HEK293 (cell line): ENCODE data around the gene JAZF1.

Source experiments
- CTCF ChIA-PET: fragments of 350-600 bp; formaldehyde crosslinking; extraction: SDS; loops from one replicate; lab custom pipeline; 2021; ENCODE audit warnings: antibody characterized with exemption; lab: Yijun Ruan, JAX
- POLR2A ChIA-PET: fragments of 300-600 bp; formaldehyde crosslinking; extraction: SDS; loops from one replicate; lab custom pipeline; 2020; ENCODE audit warnings: antibody characterized with exemption, inconsistent platforms; lab: Yijun Ruan, JAX
- H3K27ac ChIP-seq: fragments of 200-500 bp; sonication (Bioruptor generic); 2 replicates; pipeline ENCODE4 v1.5.1; 2014; ENCODE audit warnings: low read depth, low read length, control low read depth, inconsistent platforms; ENCODE audit errors: extremely low read depth
- H3K36me3 ChIP-seq, 2 experiments: fragments of 200-500 bp in 1 of 2; sonication (Bioruptor generic) in 1 of 2; 1 replicate in 1 of 2; 2 replicates in 1 of 2; pipeline ENCODE4 v1.5.1; 2014 to 2017; ENCODE audit warnings: inconsistent platforms in 2 of 2, low read length in 2 of 2; ENCODE audit not compliant: control insufficient read depth in 2 of 2, insufficient read depth in 1 of 2
- H3K4me1 ChIP-seq: fragments of 200-500 bp; sonication (Bioruptor generic); 2 replicates; pipeline ENCODE4 v1.5.1; 2014; ENCODE audit warnings: mild to moderate bottlenecking, low read length, inconsistent platforms; ENCODE audit not compliant: control insufficient read depth, insufficient read depth
- H3K4me3 ChIP-seq: 2 replicates; pipeline ENCODE4 v1.5.1; 2011; ENCODE audit warnings: low read depth, mild to moderate bottlenecking, control low read depth, low read length, moderate library complexity
- H3K9me3 ChIP-seq: fragments of 200-500 bp; sonication (Bioruptor generic); 2 replicates; pipeline ENCODE4 v1.5.1; 2014; ENCODE audit warnings: low read depth, low read length, inconsistent platforms; ENCODE audit not compliant: control insufficient read depth, insufficient read depth
- CTCF ChIP-seq: fragments of 450-650 bp; formaldehyde crosslinking; IDR thresholded peaks from 2 replicates; pipeline ENCODE4 v1.5.1; 2016; ENCODE audit warnings: missing biosample characterization, missing genetic modification characterization
- ELK4 ChIP-seq: IDR thresholded peaks from 2 replicates; pipeline ENCODE4 v1.6.1; 2011; ENCODE audit warnings: mild to moderate bottlenecking, low read depth, low read length, borderline replicate concordance
- HOXA7 ChIP-seq: sonication (generic); formaldehyde crosslinking; IDR thresholded peaks from 2 replicates; pipeline ENCODE4 v1.8.1; 2022; ENCODE audit warnings: missing genetic modification reagents, borderline replicate concordance
- HOXC10 ChIP-seq: sonication (generic); formaldehyde crosslinking; IDR thresholded peaks from 2 replicates; pipeline ENCODE4 v1.8.1; 2023; ENCODE audit warnings: mild to moderate bottlenecking, missing genetic modification reagents
- KLF1 ChIP-seq: fragments of 450-650 bp; formaldehyde crosslinking; IDR thresholded peaks from 2 replicates; pipeline ENCODE4 v1.5.1; 2016; ENCODE audit warnings: missing biosample characterization, missing genetic modification characterization
- OSR2 ChIP-seq: fragments of 450-650 bp; formaldehyde crosslinking; IDR thresholded peaks from 2 replicates; pipeline ENCODE4 v1.5.1; 2016; ENCODE audit warnings: missing biosample characterization, missing genetic modification characterization
- YY2 ChIP-seq: fragments of 450-650 bp; formaldehyde crosslinking; IDR thresholded peaks from 2 replicates; pipeline ENCODE4 v1.5.1; 2016; ENCODE audit warnings: missing biosample characterization, missing genetic modification characterization
- ZBTB1 ChIP-seq: fragments of 450-650 bp; formaldehyde crosslinking; IDR thresholded peaks from 2 replicates; pipeline ENCODE4 v1.5.1; 2016; ENCODE audit warnings: missing biosample characterization, missing genetic modification characterization
- ZBTB21 ChIP-seq: fragments of 450-650 bp; formaldehyde crosslinking; IDR thresholded peaks from 2 replicates; pipeline ENCODE4 v1.5.1; 2017; ENCODE audit warnings: missing biosample characterization, missing genetic modification characterization
- ZBTB44 ChIP-seq: fragments of 450-650 bp; IDR thresholded peaks from 2 replicates; pipeline ENCODE4 v1.5.1; 2018; ENCODE audit warnings: missing biosample characterization, mild to moderate bottlenecking, missing genetic modification characterization
- ZNF112 ChIP-seq: fragments of 450-650 bp; formaldehyde crosslinking; IDR thresholded peaks from 2 replicates; pipeline ENCODE4 v1.5.0; 2017; ENCODE audit warnings: missing biosample characterization, missing genetic modification characterization
- ZNF133 ChIP-seq: fragments of 450-650 bp; formaldehyde crosslinking; IDR thresholded peaks from 2 replicates; pipeline ENCODE4 v1.5.1; 2016; ENCODE audit warnings: missing biosample characterization, missing genetic modification characterization
- ZNF157 ChIP-seq: fragments of 450-650 bp; formaldehyde crosslinking; IDR thresholded peaks from 2 replicates; pipeline ENCODE4 v1.5.1; 2016; ENCODE audit warnings: missing biosample characterization, missing genetic modification characterization
- ZNF175 ChIP-seq: fragments of 450-650 bp; formaldehyde crosslinking; IDR thresholded peaks from 2 replicates; pipeline ENCODE4 v1.5.1; 2016; ENCODE audit warnings: missing biosample characterization, missing genetic modification characterization
- ZNF2 ChIP-seq: fragments of 450-650 bp; formaldehyde crosslinking; IDR thresholded peaks from 2 replicates; pipeline ENCODE4 v1.5.1; 2016; ENCODE audit warnings: missing biosample characterization, missing genetic modification characterization
- ZNF202 ChIP-seq: fragments of 450-650 bp; formaldehyde crosslinking; IDR thresholded peaks from 2 replicates; pipeline ENCODE4 v1.5.1; 2016; ENCODE audit warnings: missing biosample characterization, missing genetic modification characterization, borderline replicate concordance
- ZNF24 ChIP-seq: fragments of 450-650 bp; formaldehyde crosslinking; IDR thresholded peaks from 2 replicates; pipeline ENCODE4 v1.5.1; 2016; ENCODE audit warnings: missing biosample characterization, missing genetic modification characterization
- ZNF26 ChIP-seq: fragments of 450-650 bp; formaldehyde crosslinking; IDR thresholded peaks from 2 replicates; pipeline ENCODE4 v1.5.1; 2016; ENCODE audit warnings: missing biosample characterization, missing genetic modification characterization
- ZNF341 ChIP-seq: fragments of 450-650 bp; formaldehyde crosslinking; IDR thresholded peaks from 2 replicates; pipeline ENCODE4; 2016; ENCODE audit warnings: low read depth, missing biosample characterization, missing genetic modification characterization
- ZNF433 ChIP-seq: fragments of 450-650 bp; formaldehyde crosslinking; IDR thresholded peaks from 2 replicates; pipeline ENCODE4 v1.5.1; 2016; ENCODE audit warnings: missing biosample characterization, missing genetic modification characterization, low read depth
- ZNF488 ChIP-seq: fragments of 450-650 bp; formaldehyde crosslinking; IDR thresholded peaks from 2 replicates; pipeline ENCODE4 v1.5.1; 2016; ENCODE audit warnings: missing biosample characterization, missing genetic modification characterization
- ZNF558 ChIP-seq: fragments of 450-650 bp; formaldehyde crosslinking; IDR thresholded peaks from 2 replicates; pipeline ENCODE4 v1.5.1; 2016; ENCODE audit warnings: missing biosample characterization, missing genetic modification characterization
- ZNF580 ChIP-seq: fragments of 450-650 bp; formaldehyde crosslinking; IDR thresholded peaks from 2 replicates; pipeline ENCODE4 v1.5.1; 2016; ENCODE audit warnings: missing biosample characterization, missing genetic modification characterization
- ZNF600 ChIP-seq: fragments of 450-650 bp; formaldehyde crosslinking; IDR thresholded peaks from 2 replicates; pipeline ENCODE4 v1.5.1; 2016; ENCODE audit warnings: missing biosample characterization, missing genetic modification characterization
- ZNF76 ChIP-seq: fragments of 450-650 bp; formaldehyde crosslinking; IDR thresholded peaks from 2 replicates; pipeline ENCODE4; 2016; ENCODE audit warnings: low read depth, missing biosample characterization, missing genetic modification characterization, borderline replicate concordance

The JAZF1 gene

GRCh38 chr7:27917119-27917518, 263.5 kb downstream of the JAZF1 start:
- Histone ChIP-seq H3K27ac (no peak overlapping the region), H3K36me3 (no peaks in the 10 kb centered on the region), H3K4me3 (no peak overlapping the region), H3K9me3 (no peaks in the 10 kb centered on the region), H3K4me1 (peaks cover 9% of the 10 kb centered on the region; the same call in 1 of the 2 replicates)
- TF ChIP-seq YY2 (no peak), CTCF (tag by site-specific recombination) (no peak), ZNF26 (no peak), ZNF202 (tag by site-specific recombination) (no peak), ZNF558 (tag by site-specific recombination) (no peak), ZNF341 (tag by site-specific recombination) (no peak), ZBTB1 (tag by site-specific recombination) (no peak), ZNF133 (tag by site-specific recombination) (no peak), ZNF112 (tag by site-specific recombination) (no peak), ZNF157 (tag by site-specific recombination) (no peak), HOXA7 (CRISPR knock-in tag) (no peak), ZBTB44 (tag by site-specific recombination) (no peak), ZNF433 (tag by site-specific recombination) (no peak), ZNF2 (tag by site-specific recombination) (no peak), ZNF24 (tag by site-specific recombination) (no peak), ELK4 (no peak), ZNF580 (no peak), HOXC10 (CRISPR knock-in tag) (no peak), KLF1 (tag by site-specific recombination) (no peak)
- ChIA-PET CTCF (interaction anchor here (0.6 to 4.3 kb wide), 3 partner anchors 49 to 722 kb away, joined by 3 to 26 read pairs (median 3); no protein-coding TSS in a partner anchor), POLR2A (no interaction called here)

GRCh38 chr7:27916372-27916771, 264.2 kb downstream of the JAZF1 start:
- no peak overlapping the region for H3K27ac ChIP-seq
- no peak for TF ChIP-seq OSR2 (tag by site-specific recombination)
- TF ChIP-seq ZNF600: no peak
- no peak for TF ChIP-seq ZNF488
- TF ChIP-seq ZNF175 (tag by site-specific recombination): no peak
- TF ChIP-seq ZBTB21 (tag by site-specific recombination): no peak
- TF ChIP-seq ZNF76: no peak
- CTCF ChIA-PET: interaction anchor here (0.6 kb wide), 1 partner anchor 175 kb away, joined by 3 read pairs; no protein-coding TSS in a partner anchor
- no peak overlapping the region for H3K4me3 ChIP-seq
- no peaks in the 10 kb centered on the region for H3K9me3 ChIP-seq
- H3K4me1 ChIP-seq: peaks cover 9% of the 10 kb centered on the region; the same call in 1 of the 2 replicates
- POLR2A ChIA-PET: no interaction called here
- no peaks in the 10 kb centered on the region for H3K36me3 ChIP-seq
